ENCODE data around the gene LAMA5. TPM values are rescaled to one million over a fixed set of nuclear protein-coding genes. Genes with fewer than 3 reads are reported as not detected.

Gene LAMA5
- total RNA-seq, 3 donors from 2014 or later, result 16.6 to 114 (median 53.3) TPM

GRCh38 chr20:62266851-62267250 lies 100.3 kb downstream of the LAMA5 start:
- intact Hi-C loops (cut with DNase I; ENCODE audit: low total_unique reads), result no loop called here
- Histone ChIP-seq H3K4me3 (no peak overlapping the region), H3K27me3 (no peaks in the 10 kb centered on the region), H3K9me3 (no peaks in the 10 kb centered on the region), H3K4me1 (no peaks in the 10 kb centered on the region), H3K36me3 (peaks cover 8% of the 10 kb centered on the region), H3K27ac (no peak overlapping the region)
- TF ChIP-seq POLR2AphosphoS5 (IDR thresholded peaks at IDR 0.05) (no peak), CTCF (IDR thresholded peaks at IDR 0.05) (no peak), POLR2A (IDR thresholded peaks at IDR 0.05) (no peak)
- DNase-seq (ENCODE audit: low spot score in 2 of 2), result no peak

GRCh38 chr20:62266340-62266739 lies 100.8 kb downstream of the LAMA5 start:
- no peaks in the 10 kb centered on the region for H3K9me3 ChIP-seq
- no peaks in the 10 kb centered on the region for H3K27me3 ChIP-seq
- TF ChIP-seq POLR2A (IDR thresholded peaks at IDR 0.05), result no peak
- no peak for TF ChIP-seq CTCF (IDR thresholded peaks at IDR 0.05)
- no peak for TF ChIP-seq POLR2AphosphoS5 (IDR thresholded peaks at IDR 0.05)
- no peaks in the 10 kb centered on the region for H3K4me1 ChIP-seq
- H3K36me3 ChIP-seq, result peaks cover 8% of the 10 kb centered on the region
- no peak overlapping the region for H3K27ac ChIP-seq
- intact Hi-C loops (cut with DNase I; ENCODE audit: low total_unique reads), result no loop called here
- DNase-seq (ENCODE audit: low spot score in 2 of 2), result no peak
- no peak overlapping the region for H3K4me3 ChIP-seq

GRCh38 chr20:62265365-62265764 lies 101.7 kb downstream of the LAMA5 start:
- Histone ChIP-seq H3K4me1 (no peaks in the 10 kb centered on the region), H3K4me3 (no peak overlapping the region), H3K9me3 (no peaks in the 10 kb centered on the region), H3K27me3 (no peaks in the 10 kb centered on the region), H3K36me3 (peaks cover 8% of the 10 kb centered on the region), H3K27ac (no peak overlapping the region)
- TF ChIP-seq POLR2A (IDR thresholded peaks at IDR 0.05) (no peak), POLR2AphosphoS5 (IDR thresholded peaks at IDR 0.05) (no peak), CTCF (IDR thresholded peaks at IDR 0.05) (no peak)
- no peak for DNase-seq (ENCODE audit: low spot score in 2 of 2)
- intact Hi-C loops (cut with DNase I; ENCODE audit: low total_unique reads), result no loop called here

- TF ChIP-seq POLR2AphosphoS5 (IDR thresholded peaks at IDR 0.05) (no peak), CTCF (IDR thresholded peaks at IDR 0.05) (no peak), POLR2A (IDR thresholded peaks at IDR 0.05) (no peak)
Observed at GRCh38 chr20:62263396-62263795, 103.7 kb downstream of the LAMA5 start.

GRCh38 chr20:62262064-62262463 lies 105.0 kb downstream of the LAMA5 start:
- H3K4me1 ChIP-seq, result no peaks in the 10 kb centered on the region
- peaks cover 8% of the 10 kb centered on the region for H3K36me3 ChIP-seq
- intact Hi-C loops (cut with DNase I; ENCODE audit: low total_unique reads), result no loop called here
- DNase-seq (ENCODE audit: low spot score in 2 of 2), result no peak
- H3K27me3 ChIP-seq, result no peaks in the 10 kb centered on the region
- H3K9me3 ChIP-seq, result no peaks in the 10 kb centered on the region
- no peak overlapping the region for H3K27ac ChIP-seq
- no peak for TF ChIP-seq CTCF (IDR thresholded peaks at IDR 0.05)
- no peak for TF ChIP-seq POLR2A (IDR thresholded peaks at IDR 0.05)
- TF ChIP-seq POLR2AphosphoS5 (IDR thresholded peaks at IDR 0.05), result no peak
- no peak overlapping the region for H3K4me3 ChIP-seq

More at GRCh38 chr20:62263396-62263795, 103.7 kb downstream of the LAMA5 start:
- no peak for DNase-seq (ENCODE audit: low spot score in 2 of 2)
- Histone ChIP-seq H3K27ac (no peak overlapping the region), H3K27me3 (no peaks in the 10 kb centered on the region), H3K9me3 (no peaks in the 10 kb centered on the region), H3K4me3 (no peak overlapping the region), H3K36me3 (peaks cover 8% of the 10 kb centered on the region), H3K4me1 (no peaks in the 10 kb centered on the region)
- intact Hi-C loops (cut with DNase I; ENCODE audit: low total_unique reads), result no loop called here

All from breast epithelium (tissue), 4 donors.